NK-92 (cell line): ENCODE measurements around the gene ARRDC3.
"Not testable (repeated sequence)": the region's sequence is repeated elsewhere in the genome, so short reads cannot be mapped to it uniquely, and the experiment has no call there.

Experiments used
- DNase-seq: peaks from one replicate; lab custom pipeline; 2025; ENCODE audit not compliant: unreplicated experiment; lab: John Stamatoyannopoulos, UW

Gene ARRDC3

GRCh38 chr5:91383027-91383955 lies at the start of gene ARRDC3:
Gene ARRDC3, minus strand, starts transcription at chr5:91383317. Its CDS starts 225 bp downstream, at chr5:91383092.
- DNase-seq: peak; percentile 64

- no peak for DNase-seq
Measured at GRCh38 chr5:91430949-91431348, 47.8 kb upstream of the ARRDC3 start.

- no peak for DNase-seq
Measured at GRCh38 chr5:91424638-91425436, 41.7 kb upstream of the ARRDC3 start.

- DNase-seq: no peak
Measured at GRCh38 chr5:91423871-91424270, 40.8 kb upstream of the ARRDC3 start.

GRCh38 chr5:91420879-91421278 lies 37.8 kb upstream of the ARRDC3 start:
- DNase-seq: no peak

- DNase-seq: peak; percentile 23
Measured at GRCh38 chr5:91419571-91420537, 36.7 kb upstream of the ARRDC3 start.

- DNase-seq: no peak
Measured at GRCh38 chr5:91419136-91419535, 36.0 kb upstream of the ARRDC3 start.

- DNase-seq: no peak
Measured at GRCh38 chr5:91418158-91418557, 35.0 kb upstream of the ARRDC3 start.

- no peak for DNase-seq
Measured at GRCh38 chr5:91417219-91417618, 34.1 kb upstream of the ARRDC3 start.

- no peak for DNase-seq
Measured at GRCh38 chr5:91416491-91416890, 33.4 kb upstream of the ARRDC3 start.

- DNase-seq: no peak
Measured at GRCh38 chr5:91409304-91409703, 26.2 kb upstream of the ARRDC3 start.

GRCh38 chr5:91408710-91409109 lies 25.6 kb upstream of the ARRDC3 start:
- DNase-seq: no peak

- no peak for DNase-seq
Measured at GRCh38 chr5:91407204-91407603, 24.1 kb upstream of the ARRDC3 start.

- no peak for DNase-seq
Measured at GRCh38 chr5:91403438-91403837, 20.3 kb upstream of the ARRDC3 start.

- no peak for DNase-seq
Measured at GRCh38 chr5:91401175-91401574, 18.1 kb upstream of the ARRDC3 start.

- no peak for DNase-seq
Measured at GRCh38 chr5:91397791-91398190, 14.7 kb upstream of the ARRDC3 start.

- no peak for DNase-seq
Measured at GRCh38 chr5:91390268-91390667, 7.2 kb upstream of the ARRDC3 start.

GRCh38 chr5:91389555-91389954 lies 6.4 kb upstream of the ARRDC3 start:
- DNase-seq: not testable (repeated sequence)

- no peak for DNase-seq
Measured at GRCh38 chr5:91388362-91388761, 5.2 kb upstream of the ARRDC3 start.

GRCh38 chr5:91386120-91386519 lies 3.0 kb upstream of the ARRDC3 start:
- DNase-seq: no peak

- DNase-seq: not testable (repeated sequence)
Measured at GRCh38 chr5:91385596-91385995, 2.5 kb upstream of the ARRDC3 start.
